Hepatocyte (in vitro differentiated cells): ENCODE data around the gene KLK11.

Source experiments
- CTCF ChIP-seq: fragments of 200-600 bp; sonication (generic); IDR thresholded peaks from 2 replicates; pipeline ENCODE4 v1.5.1; 2016; ENCODE audit warnings: antibody characterized with exemption, mild to moderate bottlenecking; ENCODE audit not compliant: poor library complexity
- EZH2 ChIP-seq: fragments of 200-600 bp; sonication (generic); IDR thresholded peaks from 2 replicates; pipeline ENCODE4 v1.6.1; 2016; ENCODE audit warnings: antibody characterized with exemption, mild to moderate bottlenecking, borderline replicate concordance
- EZH2phosphoT487 ChIP-seq: fragments of 200-600 bp; sonication (generic); IDR thresholded peaks from one replicate; pipeline ENCODE4 v1.6.1; 2018; ENCODE audit warnings: antibody characterized with exemption, mild to moderate bottlenecking, low read depth, moderate library complexity; ENCODE audit not compliant: unreplicated experiment, severe bottlenecking

GRCh38 chr19:50979758-50980157, 46.7 kb downstream of the KLK11 start:
- TF ChIP-seq EZH2, result no peak
- TF ChIP-seq CTCF, result no peak
- TF ChIP-seq EZH2phosphoT487, result no peak
